BLaER1 (cell line): ENCODE results near the gene TFCP2L1.

Experiments
- H3K27ac ChIP-seq: shearing (Covaris generic); formaldehyde crosslinking; 2 replicates; pipeline ENCODE4 v1.8.1; 2022
- H3K27me3 ChIP-seq: shearing (Covaris generic); formaldehyde crosslinking; 2 replicates; pipeline ENCODE4 v1.8.1; 2022
- H3K36me3 ChIP-seq: shearing (Covaris generic); formaldehyde crosslinking; 2 replicates; pipeline ENCODE4 v1.8.1; 2022
- H3K4me1 ChIP-seq: shearing (Covaris generic); formaldehyde crosslinking; 2 replicates; pipeline ENCODE4 v1.8.1; 2022
- H3K4me2 ChIP-seq: shearing (Covaris generic); formaldehyde crosslinking; 2 replicates; pipeline ENCODE4 v1.8.1; 2022
- H3K4me3 ChIP-seq: shearing (Covaris generic); formaldehyde crosslinking; 2 replicates; pipeline ENCODE4 v1.8.1; 2022
- H3K9ac ChIP-seq: shearing (Covaris generic); formaldehyde crosslinking; 2 replicates; pipeline ENCODE4 v1.8.1; 2022
- H3K9me3 ChIP-seq: shearing (Covaris generic); formaldehyde crosslinking; 2 replicates; pipeline ENCODE4 v1.8.1; 2022
- H4K20me1 ChIP-seq: shearing (Covaris generic); formaldehyde crosslinking; 2 replicates; pipeline ENCODE4 v1.8.1; 2022
- Cebpa-rat ChIP-seq: shearing (Covaris generic); IDR thresholded peaks from 2 replicates; pipeline ENCODE4 v1.8.1; 2022

The TFCP2L1 gene

GRCh38 chr2:121237336-121237979, 47.5 kb downstream of the TFCP2L1 start:
- H3K9me3 ChIP-seq: no peaks in the 10 kb centered on the region
- no peak overlapping the region for H3K4me3 ChIP-seq
- H3K27me3 ChIP-seq: no peaks in the 10 kb centered on the region
- TF ChIP-seq Cebpa-rat: no peak
- no peak overlapping the region for H3K4me2 ChIP-seq
- no peak overlapping the region for H3K27ac ChIP-seq
- no peak overlapping the region for H3K9ac ChIP-seq
- no peaks in the 10 kb centered on the region for H3K36me3 ChIP-seq
- H3K4me1 ChIP-seq: no peaks in the 10 kb centered on the region
- no peaks in the 10 kb centered on the region for H4K20me1 ChIP-seq

GRCh38 chr2:121236650-121237180, 48.3 kb downstream of the TFCP2L1 start:
- Histone ChIP-seq H4K20me1 (no peaks in the 10 kb centered on the region), H3K36me3 (no peaks in the 10 kb centered on the region), H3K27me3 (no peaks in the 10 kb centered on the region), H3K4me2 (no peak overlapping the region), H3K4me3 (no peak overlapping the region), H3K27ac (no peak overlapping the region), H3K9me3 (no peaks in the 10 kb centered on the region), H3K4me1 (no peaks in the 10 kb centered on the region), H3K9ac (no peak overlapping the region)
- TF ChIP-seq Cebpa-rat: no peak

- Histone ChIP-seq H3K9ac (no peak overlapping the region), H3K27ac (no peak overlapping the region), H3K4me3 (no peak overlapping the region), H3K27me3 (no peaks in the 10 kb centered on the region), H4K20me1 (no peaks in the 10 kb centered on the region), H3K4me1 (no peaks in the 10 kb centered on the region), H3K9me3 (no peaks in the 10 kb centered on the region), H3K36me3 (no peaks in the 10 kb centered on the region), H3K4me2 (no peak overlapping the region)
- no peak for TF ChIP-seq Cebpa-rat
Observed at GRCh38 chr2:121236101-121236640, 48.8 kb downstream of the TFCP2L1 start.

GRCh38 chr2:121235542-121235941, 49.5 kb downstream of the TFCP2L1 start:
- Histone ChIP-seq H3K27me3 (no peaks in the 10 kb centered on the region), H3K9me3 (no peaks in the 10 kb centered on the region), H3K4me2 (no peak overlapping the region), H3K27ac (no peak overlapping the region), H4K20me1 (no peaks in the 10 kb centered on the region), H3K4me3 (no peak overlapping the region), H3K9ac (no peak overlapping the region), H3K4me1 (no peaks in the 10 kb centered on the region), H3K36me3 (no peaks in the 10 kb centered on the region)
- no peak for TF ChIP-seq Cebpa-rat

GRCh38 chr2:121234791-121235190, 50.2 kb downstream of the TFCP2L1 start:
- Histone ChIP-seq H3K36me3 (no peaks in the 10 kb centered on the region), H3K9ac (no peak overlapping the region), H4K20me1 (no peaks in the 10 kb centered on the region), H3K4me2 (no peak overlapping the region), H3K9me3 (no peaks in the 10 kb centered on the region), H3K4me1 (no peaks in the 10 kb centered on the region), H3K27me3 (no peaks in the 10 kb centered on the region), H3K27ac (no peak overlapping the region), H3K4me3 (no peak overlapping the region)
- TF ChIP-seq Cebpa-rat: no peak

- Histone ChIP-seq H4K20me1 (no peaks in the 10 kb centered on the region), H3K27ac (no peak overlapping the region), H3K9ac (no peak overlapping the region), H3K36me3 (no peaks in the 10 kb centered on the region), H3K4me3 (no peak overlapping the region), H3K4me1 (no peaks in the 10 kb centered on the region), H3K9me3 (no peaks in the 10 kb centered on the region), H3K27me3 (no peaks in the 10 kb centered on the region), H3K4me2 (no peak overlapping the region)
- TF ChIP-seq Cebpa-rat: no peak
Observed at GRCh38 chr2:121234144-121234543, 50.9 kb downstream of the TFCP2L1 start.

GRCh38 chr2:121233486-121234110, 51.4 kb downstream of the TFCP2L1 start:
- no peaks in the 10 kb centered on the region for H3K27me3 ChIP-seq
- no peak overlapping the region for H3K9ac ChIP-seq
- H3K4me2 ChIP-seq: no peak overlapping the region
- H3K9me3 ChIP-seq: no peaks in the 10 kb centered on the region
- no peaks in the 10 kb centered on the region for H3K4me1 ChIP-seq
- TF ChIP-seq Cebpa-rat: no peak
- no peak overlapping the region for H3K4me3 ChIP-seq
- H4K20me1 ChIP-seq: no peaks in the 10 kb centered on the region
- no peaks in the 10 kb centered on the region for H3K36me3 ChIP-seq
- no peak overlapping the region for H3K27ac ChIP-seq

GRCh38 chr2:121232626-121233265, 52.3 kb downstream of the TFCP2L1 start:
- Histone ChIP-seq H3K9ac (no peak overlapping the region), H3K4me1 (peaks cover 6% of the 10 kb centered on the region), H3K9me3 (no peaks in the 10 kb centered on the region), H4K20me1 (no peaks in the 10 kb centered on the region), H3K4me2 (no peak overlapping the region), H3K27ac (no peak overlapping the region), H3K4me3 (no peak overlapping the region), H3K27me3 (no peaks in the 10 kb centered on the region), H3K36me3 (no peaks in the 10 kb centered on the region)
- TF ChIP-seq Cebpa-rat: no peak

GRCh38 chr2:121231385-121232000, 53.5 kb downstream of the TFCP2L1 start:
- Histone ChIP-seq H3K27ac (no peak overlapping the region), H3K4me2 (no peak overlapping the region), H3K9ac (no peak overlapping the region), H3K4me1 (peaks cover 8% of the 10 kb centered on the region), H3K27me3 (no peaks in the 10 kb centered on the region), H3K4me3 (no peak overlapping the region), H4K20me1 (no peaks in the 10 kb centered on the region), H3K9me3 (no peaks in the 10 kb centered on the region), H3K36me3 (no peaks in the 10 kb centered on the region)
- no peak for TF ChIP-seq Cebpa-rat
